GM23248 (cell line): ENCODE results near the gene AFDN. TPM values are rescaled to one million over a fixed set of nuclear protein-coding genes. Genes with fewer than 3 reads are reported as not detected.

Source experiments
- DNase-seq: peaks from one replicate; pipeline ENCODE4 v3.0.0-alpha.2; 2015
- H2AFZ ChIP-seq: fragments of 200-600 bp; sonication (generic); 2 replicates; pipeline ENCODE4 v1.6.1; 2016; ENCODE audit warnings: antibody characterized with exemption
- H3F3A ChIP-seq: fragments of 200-600 bp; sonication (generic); 2 replicates; pipeline ENCODE4 v1.6.1; 2016; ENCODE audit warnings: mild to moderate bottlenecking, antibody characterized with exemption, mixed run types; ENCODE audit not compliant: insufficient read depth
- H3K27ac ChIP-seq: fragments of 200-600 bp; sonication (generic); 2 replicates; pipeline ENCODE4 v1.5.1; 2016; ENCODE audit warnings: mild to moderate bottlenecking
- H3K27me3 ChIP-seq: fragments of 200-600 bp; sonication (generic); replicated peaks from 2 replicates; pipeline ENCODE4 v1.6.1; 2016; ENCODE audit warnings: mild to moderate bottlenecking; ENCODE audit not compliant: insufficient read depth
- H3K36me3 ChIP-seq: fragments of 200-600 bp; sonication (generic); 2 replicates; pipeline ENCODE4 v1.6.1; 2016; ENCODE audit warnings: low read depth, mild to moderate bottlenecking
- H3K4me1 ChIP-seq: fragments of 200-600 bp; sonication (generic); 2 replicates; pipeline ENCODE4 v1.6.1; 2016; ENCODE audit warnings: mild to moderate bottlenecking; ENCODE audit not compliant: insufficient read depth
- H3K4me2 ChIP-seq: fragments of 200-600 bp; sonication (generic); one replicate; pipeline ENCODE4 v1.6.1; 2016; ENCODE audit warnings: mild to moderate bottlenecking; ENCODE audit not compliant: unreplicated experiment
- H3K4me3 ChIP-seq: fragments of 200-600 bp; sonication (generic); 2 replicates; pipeline ENCODE4 v1.5.1; 2016; ENCODE audit warnings: mild to moderate bottlenecking
- H3K79me2 ChIP-seq: fragments of 200-600 bp; sonication (generic); 2 replicates; pipeline ENCODE4 v1.6.1; 2016; ENCODE audit warnings: mild to moderate bottlenecking; ENCODE audit not compliant: insufficient read depth
- H3K9ac ChIP-seq: fragments of 200-600 bp; sonication (generic); 2 replicates; pipeline ENCODE4 v1.6.1; 2016; ENCODE audit warnings: mild to moderate bottlenecking
- H3K9me2 ChIP-seq: fragments of 200-600 bp; sonication (generic); 2 replicates; pipeline ENCODE4 v1.6.1; 2016; ENCODE audit warnings: mixed run types, mild to moderate bottlenecking, moderate library complexity; ENCODE audit not compliant: insufficient read depth
- H3K9me3 ChIP-seq: fragments of 200-600 bp; sonication (generic); one replicate; pipeline ENCODE4 v1.6.1; 2017; ENCODE audit warnings: low read depth
- H4K20me1 ChIP-seq: fragments of 200-600 bp; sonication (generic); 2 replicates; pipeline ENCODE4 v1.6.0; 2016; ENCODE audit not compliant: insufficient read depth
- EZH2 ChIP-seq: fragments of 200-600 bp; sonication (generic); IDR thresholded peaks from 2 replicates; pipeline ENCODE4 v1.6.1; 2018; ENCODE audit warnings: antibody characterized with exemption, mild to moderate bottlenecking; ENCODE audit not compliant: insufficient read depth, poor library complexity, severe bottlenecking
- EZH2phosphoT487 ChIP-seq: fragments of 200-600 bp; sonication (generic); IDR thresholded peaks from 2 replicates; pipeline ENCODE4 v1.6.1; 2018; ENCODE audit warnings: antibody characterized with exemption, moderate library complexity, mild to moderate bottlenecking, low read depth; ENCODE audit not compliant: insufficient read depth
- WGBS, 2 experiments: methylation state at CpG; one replicate each; pipeline ENCODE4 v1.1.6; 2015 to 2017; ENCODE audit warnings: low lambda C conversion rate in 2 of 2, low coverage in 1 of 2; ENCODE audit errors: missing lambda C conversion rate in 2 of 2; 5-methylcytosine and 5-hydroxymethylcytosine counted together
- in situ Hi-C: fragments of 300-500 bp; cut with MboI; formaldehyde crosslinking; loops from 2 replicates; pipeline ENCODE4 v1.15.0; 2020
- polyA plus RNA-seq: library from polyadenylated mRNA; unstranded; fragments of >200 nt; fragmentation: Nextera tagmentation; extraction: Ambion mirVana; gene quantifications from 2 replicates; pipeline ENCODE4 v1.2.1, GENCODE V29; 2016
- total RNA-seq: library from RNA; depleted of rRNA; stranded (reverse); fragments of >200 nt; shearing (Covaris generic); gene quantifications from 2 replicates; pipeline ENCODE4 v1.2.3, GENCODE V29; 2014

The AFDN gene
- total and polyA plus RNA-seq, 2 experiments from 2014 or later = 4.5 to 13.8 TPM

- no peak overlapping the region for H3K4me2 ChIP-seq
- no peaks in the 10 kb centered on the region; the same call in 1 of the 2 replicates for H3K27me3 ChIP-seq
- no peak overlapping the region for H3K9ac ChIP-seq
- no peaks in the 10 kb centered on the region for H3K36me3 ChIP-seq
- no peak for DNase-seq
- H3K79me2 ChIP-seq = no peaks in the 10 kb centered on the region
- H3K27ac ChIP-seq = no peak overlapping the region
- in situ Hi-C loops = no loop called here
- TF ChIP-seq EZH2 (no peak), EZH2phosphoT487 (no peak)
- no peak overlapping the region for H2AFZ ChIP-seq
- H3K9me2 ChIP-seq = no peaks in the 10 kb centered on the region
- H3K4me1 ChIP-seq = no peaks in the 10 kb centered on the region
- no peaks in the 10 kb centered on the region for H3K9me3 ChIP-seq
- WGBS, 2 experiments = 33 to 39% methylated on average over 1 of the region's 1 CpG
- no peaks in the 10 kb centered on the region for H3F3A ChIP-seq
- no peaks in the 10 kb centered on the region for H4K20me1 ChIP-seq
- H3K4me3 ChIP-seq = no peak overlapping the region
Measured at GRCh38 chr6:167817729-167818128, 9.0 kb upstream of the AFDN start.

- Histone ChIP-seq H3K9me3 (no peaks in the 10 kb centered on the region), H3F3A (peaks cover 7% of the 10 kb centered on the region), H4K20me1 (no peaks in the 10 kb centered on the region), H3K4me2 (no peak overlapping the region), H3K4me1 (no peaks in the 10 kb centered on the region), H3K27ac (no peak overlapping the region), H3K36me3 (no peaks in the 10 kb centered on the region), H3K27me3 (no peaks in the 10 kb centered on the region; the same call in 1 of the 2 replicates), H3K79me2 (no peaks in the 10 kb centered on the region), H3K9me2 (no peaks in the 10 kb centered on the region), H2AFZ (no peak overlapping the region), H3K4me3 (no peak overlapping the region), H3K9ac (no peak overlapping the region)
- 30 to 35% methylated on average over 11 of the region's 11 CpGs for WGBS, 2 experiments
- DNase-seq = no peak
- TF ChIP-seq EZH2phosphoT487 (no peak), EZH2 (no peak)
- in situ Hi-C loops = no loop called here
Measured at GRCh38 chr6:167819576-167819975, 7.1 kb upstream of the AFDN start.

- Histone ChIP-seq H3K27ac (no peak overlapping the region), H3K79me2 (no peaks in the 10 kb centered on the region), H2AFZ (no peak overlapping the region), H3K4me1 (0 out of 2 replicates have a peak, but pooled peaks cover 7% of the 10 kb centered on the region), H4K20me1 (no peaks in the 10 kb centered on the region), H3K4me2 (no peak overlapping the region), H3K36me3 (no peaks in the 10 kb centered on the region), H3K9ac (no peak overlapping the region), H3K4me3 (no peak overlapping the region), H3K27me3 (no peaks in the 10 kb centered on the region; the same call in 1 of the 2 replicates), H3F3A (peaks cover 17% of the 10 kb centered on the region), H3K9me2 (no peaks in the 10 kb centered on the region), H3K9me3 (no peaks in the 10 kb centered on the region)
- no peak for TF ChIP-seq EZH2phosphoT487
- no peak for TF ChIP-seq EZH2
- DNase-seq = no peak
- in situ Hi-C loops = no loop called here
- 85 to 92% methylated on average over 7 of the region's 7 CpGs for whole genome bisulfite sequencing, 2 experiments
Measured at GRCh38 chr6:167820681-167821080, 6.0 kb upstream of the AFDN start.

- no peaks in the 10 kb centered on the region for H3K9me2 ChIP-seq
- H3K9ac ChIP-seq = no peak overlapping the region
- H4K20me1 ChIP-seq = peaks cover 13% of the 10 kb centered on the region
- H3K27me3 ChIP-seq = no peaks in the 10 kb centered on the region; the same call in 1 of the 2 replicates
- H3K9me3 ChIP-seq = no peaks in the 10 kb centered on the region
- H3K4me1 ChIP-seq = 0 out of 2 replicates have a peak, but pooled peaks cover 7% of the 10 kb centered on the region
- peak overlapping the region; percentile 95 for H2AFZ ChIP-seq
- WGBS, 2 experiments = 12 to 15% methylated on average over 19 of the region's 19 CpGs
- no peaks in the 10 kb centered on the region for H3K36me3 ChIP-seq
- DNase-seq = peak; percentile 77
- H3K79me2 ChIP-seq = peaks cover 21% of the 10 kb centered on the region
- no peak overlapping the region; the same call in 1 of the 2 replicates for H3K27ac ChIP-seq
- in situ Hi-C loops = no loop called here
- no peak for TF ChIP-seq EZH2phosphoT487
- TF ChIP-seq EZH2 = no peak
- peak overlapping the region; percentile 86 for H3K4me3 ChIP-seq
- peak overlapping the region; percentile 74 for H3K4me2 ChIP-seq
- H3F3A ChIP-seq = peaks cover 23% of the 10 kb centered on the region
Measured at GRCh38 chr6:167824591-167825331, 1.9 kb upstream of the AFDN start.
